Stimulated activated CD4-positive, alpha-beta T cell treated with anti-CD3 and anti-CD28 coated beads, Interleukin-12 subunit alpha, Interleukin-12 subunit beta, amount 100 ng/mL, for 24 hours (primary cell): ENCODE measurements around the gene UBE2N.

Experiments
- DNase-seq, 2 experiments: peaks; one replicate each; pipeline ENCODE4 v3.0.0-alpha.2; 2020; ENCODE audit warnings: low read depth in 2 of 2

Gene UBE2N

GRCh38 chr12:93441617-93442410 is at the start of gene UBE2N:
UBE2N (minus strand) TSS chr12:93441947; CDS start chr12:93441884, 63 bp downstream.
- DNase-seq = peak; percentile 93 to 96

GRCh38 chr12:93484315-93484981 is 42.7 kb upstream of the UBE2N start:
- DNase-seq = no peak

- no peak for DNase-seq
These were observed 41.5 kb upstream of the UBE2N start for GRCh38 chr12:93483151-93483807.

- DNase-seq = no peak
These were observed 41.0 kb upstream of the UBE2N start for GRCh38 chr12:93482721-93483120.

GRCh38 chr12:93476555-93476954 is 34.8 kb upstream of the UBE2N start:
- no peak for DNase-seq

- DNase-seq = no peak
These were observed 27.6 kb upstream of the UBE2N start for GRCh38 chr12:93469386-93469785.

- DNase-seq = no peak
These were observed 26.2 kb upstream of the UBE2N start for GRCh38 chr12:93468008-93468371.

- peak; percentile 86 to 90 for DNase-seq
These were observed 25.7 kb upstream of the UBE2N start, which contains the start of gene MRPL42 for GRCh38 chr12:93467351-93468007. MRPL42 (plus strand) TSS chr12:93467514; CDS start chr12:93469286, 1,772 bp downstream.

- no peak for DNase-seq
These were observed 25.0 kb upstream of the UBE2N start for GRCh38 chr12:93466625-93467350.

GRCh38 chr12:93465841-93466240 is 24.1 kb upstream of the UBE2N start:
- no peak for DNase-seq

GRCh38 chr12:93461503-93461902 is 19.8 kb upstream of the UBE2N start:
- DNase-seq = no peak

- DNase-seq = no peak
These were observed 19.2 kb upstream of the UBE2N start for GRCh38 chr12:93460902-93461301.

GRCh38 chr12:93460003-93460402 is 18.3 kb upstream of the UBE2N start:
- no peak for DNase-seq

- no peak for DNase-seq
These were observed 17.4 kb upstream of the UBE2N start for GRCh38 chr12:93459097-93459496.

GRCh38 chr12:93456077-93456476 is 14.3 kb upstream of the UBE2N start:
- no peak for DNase-seq

GRCh38 chr12:93453633-93454032 is 11.9 kb upstream of the UBE2N start:
- no peak for DNase-seq

- DNase-seq = no peak
These were observed 9.8 kb upstream of the UBE2N start for GRCh38 chr12:93451423-93452158.

- no peak for DNase-seq
These were observed 7.5 kb upstream of the UBE2N start for GRCh38 chr12:93449277-93449676.

- no peak for DNase-seq
These were observed 7.0 kb upstream of the UBE2N start for GRCh38 chr12:93448796-93449195.

GRCh38 chr12:93447555-93448290 is 6.0 kb upstream of the UBE2N start:
- no peak for DNase-seq
